Measurements from ENCODE around the gene MACIR. TPM values are rescaled to one million over a fixed set of nuclear protein-coding genes. Genes with fewer than 3 reads are reported as not detected.

MACIR gene
- total RNA-seq, 1 experiment from 2014 or later: 12.4 TPM

- no peak overlapping the region for H3K4me3 Mint-ChIP-seq
- no peaks in the 10 kb centered on the region for H3K27me3 Mint-ChIP-seq (ENCODE audit: low read depth)
- H3K9me3 Mint-ChIP-seq: no peaks in the 10 kb centered on the region
- ATAC-seq (no peak), DNase-seq (ENCODE audit: low spot score) (no peak)
- CTCF ChIA-PET: no interaction called here
- H3K27ac Mint-ChIP-seq: 0 out of 2 replicates have a peak overlapping the region, but pooled peaks have one; percentile 46
- TF ChIP-seq NR2C2 (CRISPR knock-in tag; IDR thresholded peaks at IDR 0.05): no peak
- TF ChIP-seq ATF6 (CRISPR knock-in tag; IDR thresholded peaks at IDR 0.05): no peak
- no peak for TF ChIP-seq EMX1 (CRISPR knock-in tag; IDR thresholded peaks at IDR 0.05)
- no peak for TF ChIP-seq GRHL2 (CRISPR knock-in tag; IDR thresholded peaks at IDR 0.05; ENCODE audit: insufficient replicate concordance, severe bottlenecking)
- TF ChIP-seq E2F5 (CRISPR knock-in tag; IDR thresholded peaks at IDR 0.05): no peak
- TF ChIP-seq FOXK1 (CRISPR knock-in tag; IDR thresholded peaks at IDR 0.05): no peak
- TF ChIP-seq AFF4 (CRISPR knock-in tag; IDR thresholded peaks at IDR 0.05; ENCODE audit: borderline replicate concordance): no peak
- no peak for TF ChIP-seq AR (CRISPR knock-in tag; IDR thresholded peaks at IDR 0.05)
- TF ChIP-seq IRF2 (CRISPR knock-in tag; IDR thresholded peaks at IDR 0.05; ENCODE audit: borderline replicate concordance, low read depth): no peak
- H3K36me3 Mint-ChIP-seq: peaks cover 3% of the 10 kb centered on the region
- POLR2A ChIA-PET: no interaction called here
- H3K4me1 Mint-ChIP-seq: peaks cover 51% of the 10 kb centered on the region
Measured at GRCh38 chr5:103264508-103264907, 5.9 kb downstream of the MACIR start.

GRCh38 chr5:103270581-103270980 is 12.0 kb downstream of the MACIR start:
- H3K27ac Mint-ChIP-seq: no peak overlapping the region; the same call in 1 of the 2 replicates
- peaks cover 5% of the 10 kb centered on the region for H3K36me3 Mint-ChIP-seq
- peaks cover 27% of the 10 kb centered on the region for H3K4me1 Mint-ChIP-seq
- ChIA-PET POLR2A (no interaction called here), CTCF (interaction anchor here (1.3 kb wide), 1 partner anchor 12 kb away, joined by 3 read pairs; the partner anchor contains the start of gene MACIR)
- DNase-seq (ENCODE audit: low spot score) (no peak), ATAC-seq (no peak)
- no peaks in the 10 kb centered on the region for H3K9me3 Mint-ChIP-seq
- no peak overlapping the region for H3K4me3 Mint-ChIP-seq
- no peaks in the 10 kb centered on the region for H3K27me3 Mint-ChIP-seq (ENCODE audit: low read depth)
- TF ChIP-seq ATF2 (CRISPR knock-in tag; IDR thresholded peaks at IDR 0.05; ENCODE audit: borderline replicate concordance, low read depth) (no peak), ZNF425 (CRISPR knock-in tag; conservative IDR thresholded peaks at IDR 0.05) (no peak), ATF3 (CRISPR knock-in tag; conservative IDR thresholded peaks at IDR 0.05) (no peak), ZNF281 (CRISPR knock-in tag; IDR thresholded peaks at IDR 0.05) (no peak), HMGXB4 (CRISPR knock-in tag; IDR thresholded peaks at IDR 0.05) (no peak)
